Body of pancreas (tissue), 4 donors: ENCODE results near the gene ARHGEF37. TPM values are rescaled to one million over a fixed set of nuclear protein-coding genes. Genes with fewer than 3 reads are reported as not detected.
"Not testable (repeated sequence)": the region's sequence is repeated elsewhere in the genome, so short reads cannot be mapped to it uniquely, and the experiment has no call there.

Experiments
- ATAC-seq: fragments of 150-250 bp; one replicate; pipeline ENCODE4 v1.9.1; 2016
- DNase-seq, 4 donors: peaks; one replicate each; pipeline ENCODE4 v3.0.0-alpha.2; 2019
- H3K27ac ChIP-seq, 4 donors: fragments of 200-600 bp; sonication (generic); 1 replicate in 3 of 4; 2 replicates in 1 of 4; pipeline versions ENCODE4 v1.5.1 to v1.6.1; 2016 to 2019; ENCODE audit warnings: mild to moderate bottlenecking in 1 of 4, mixed read lengths in 1 of 4, moderate library complexity in 1 of 4
- H3K27me3 ChIP-seq, 2 donors: fragments of 200-600 bp; sonication (generic); one replicate each; pipeline ENCODE4 v1.6.0; 2016; ENCODE audit warnings: mild to moderate bottlenecking in 1 of 2
- H3K36me3 ChIP-seq, 2 donors: fragments of 200-600 bp; sonication (generic); replicated peaks in 1 of 2; 2 replicates each; pipeline ENCODE4 v1.5.1; 2016; ENCODE audit warnings: low read depth in 2 of 2; ENCODE audit not compliant: insufficient read depth in 1 of 2
- H3K4me1 ChIP-seq: fragments of 200-600 bp; sonication (generic); one replicate; pipeline ENCODE4 v1.6.0; 2016
- H3K4me3 ChIP-seq, 2 donors: fragments of 200-600 bp; sonication (generic); 1 replicate in 1 of 2; 2 replicates in 1 of 2; pipeline ENCODE4 v1.5.1; 2016 to 2019
- H3K9me3 ChIP-seq, 3 donors: fragments of 200-600 bp; sonication (generic); 1 replicate in 2 of 3; 2 replicates in 1 of 3; pipeline ENCODE4 v1.5.1; 2016
- CTCF ChIP-seq, 7 experiments: fragments of 450-650 bp in 4 of 7; fragments of 200-600 bp in 3 of 7; sonication (generic) in 3 of 7; IDR thresholded peaks; one replicate each; pipeline ENCODE4 v1.5.1; 2016 to 2019; ENCODE audit warnings: antibody characterized with exemption in 7 of 7
- POLR2A ChIP-seq, 3 donors: fragments of 450-650 bp; IDR thresholded peaks; one replicate each; pipeline ENCODE4 v1.6.1; 2016; ENCODE audit warnings: antibody characterized with exemption in 3 of 3, mild to moderate bottlenecking in 2 of 3
- WGBS, 2 donors: methylation state at CpG; one replicate each; pipeline ENCODE4 v1.1.5; 2017; 5-methylcytosine and 5-hydroxymethylcytosine counted together
- intact Hi-C: fragments of 100-400 bp; cut with DNase I; formaldehyde crosslinking; loops from one replicate; pipeline ENCODE4 v1.15.1; 2023
- total RNA-seq, 2 donors: library from RNA; depleted of rRNA; stranded (reverse); fragments of >200 nt; gene quantifications; one replicate each; pipeline ENCODE4 v1.1.0, GENCODE V29; 2016

ARHGEF37 gene
- total RNA-seq, 2 donors from 2014 or later, result 5.9 to 14.0 TPM

- 45 to 58% methylated on average over 5 of the region's 5 CpGs for WGBS, 2 donors
- no peak for ATAC-seq
- Histone ChIP-seq H3K4me3 (no peak overlapping the region), H3K27ac (no peak overlapping the region), H3K9me3 (no peaks in the 10 kb centered on the region), H3K36me3 (no peaks in the 10 kb centered on the region), H3K27me3 (no peaks in the 10 kb centered on the region), H3K4me1 (no peaks in the 10 kb centered on the region)
- TF ChIP-seq POLR2A (IDR thresholded peaks at IDR 0.05), result no peak
- no peak for TF ChIP-seq CTCF (IDR thresholded peaks at IDR 0.05)
- no peak for DNase-seq
- intact Hi-C loops, result no loop called here
Measured at GRCh38 chr5:149645725-149646124, 64.4 kb downstream of the ARHGEF37 start.

- Histone ChIP-seq H3K27me3 (no peaks in the 10 kb centered on the region), H3K4me1 (no peaks in the 10 kb centered on the region), H3K9me3 (no peaks in the 10 kb centered on the region), H3K4me3 (no peak overlapping the region), H3K27ac (no peak overlapping the region), H3K36me3 (no peaks in the 10 kb centered on the region)
- DNase-seq (peak in 2 of 4 donors; percentile 22 to 31), ATAC-seq (no peak)
- TF ChIP-seq POLR2A (IDR thresholded peaks at IDR 0.05) (no peak), CTCF (IDR thresholded peaks at IDR 0.05) (no peak)
- intact Hi-C loops, result no loop called here
- WGBS, 2 donors, result 62 to 64% methylated on average over 7 to 9 of the region's 9 CpGs
Measured at GRCh38 chr5:149646564-149646963, 65.3 kb downstream of the ARHGEF37 start.

GRCh38 chr5:149647334-149647733, 66.0 kb downstream of the ARHGEF37 start:
- Histone ChIP-seq H3K27me3 (no peaks in the 10 kb centered on the region), H3K36me3 (no peaks in the 10 kb centered on the region), H3K27ac (no peak overlapping the region), H3K9me3 (no peaks in the 10 kb centered on the region), H3K4me3 (no peak overlapping the region), H3K4me1 (no peaks in the 10 kb centered on the region)
- TF ChIP-seq POLR2A (IDR thresholded peaks at IDR 0.05) (no peak), CTCF (IDR thresholded peaks at IDR 0.05) (no peak)
- no peak for DNase-seq
- intact Hi-C loops, result no loop called here
- ATAC-seq, result no peak
- WGBS, 2 donors, result 67 to 75% methylated on average over 3 of the region's 3 CpGs

- peak; percentile 34 for ATAC-seq
- H3K9me3 ChIP-seq, intact Hi-C loops, H3K4me1 ChIP-seq, H3K4me3 ChIP-seq, DNase-seq, H3K27me3 ChIP-seq, H3K27ac ChIP-seq, H3K36me3 ChIP-seq: not testable (repeated sequence)
- 82 to 86% methylated on average over 5 to 6 of the region's 6 CpGs for WGBS, 2 donors
Measured at GRCh38 chr5:149648464-149649393, 67.4 kb downstream of the ARHGEF37 start.

- H3K36me3 ChIP-seq, ATAC-seq: not testable (repeated sequence)
- 96 to 100% methylated on average over 1 of the region's 1 CpG for WGBS, 2 donors
Measured at GRCh38 chr5:149649730-149650129, 68.4 kb downstream of the ARHGEF37 start.

More at GRCh38 chr5:149649730-149650129, 68.4 kb downstream of the ARHGEF37 start:
- DNase-seq, H3K4me1 ChIP-seq, intact Hi-C loops, H3K27ac ChIP-seq, H3K27me3 ChIP-seq, H3K4me3 ChIP-seq, H3K9me3 ChIP-seq: not testable (repeated sequence)
